SU-DHL-6 (cell line): ENCODE results near the gene ZKSCAN1.

ENCODE experiments used
- H2AFZ ChIP-seq: fragments of 200-600 bp; sonication (generic); 2 replicates; pipeline ENCODE4 v1.6.1; 2014; ENCODE audit warnings: low read depth, mild to moderate bottlenecking, moderate library complexity, mixed read lengths, antibody characterized with exemption, low read length; ENCODE audit not compliant: severe bottlenecking
- H3F3A ChIP-seq: fragments of 200-600 bp; shearing (Covaris generic); 2 replicates; pipeline ENCODE4 v1.6.0; 2016; ENCODE audit warnings: antibody characterized with exemption, mild to moderate bottlenecking; ENCODE audit not compliant: insufficient read depth
- H3K27ac ChIP-seq: fragments of 200-600 bp; sonication (generic); 2 replicates; pipeline ENCODE4 v1.5.1; 2016; ENCODE audit warnings: low read depth, mild to moderate bottlenecking, low read length, moderate library complexity, mixed read lengths
- H3K27me3 ChIP-seq: fragments of 200-600 bp; sonication (generic), shearing (Covaris generic); 2 replicates; pipeline ENCODE4 v1.6.0; 2014; ENCODE audit warnings: mild to moderate bottlenecking, low read length
- H3K36me3 ChIP-seq: fragments of 200-600 bp; sonication (generic); 2 replicates; pipeline ENCODE4 v1.6.1; 2014; ENCODE audit warnings: mild to moderate bottlenecking, low read length, mixed read lengths
- H3K4me2 ChIP-seq: fragments of 300-600, 200-600 bp; shearing (Covaris generic), sonication (generic); 2 replicates; pipeline ENCODE4 v1.6.0; 2014; ENCODE audit warnings: low read length, low read depth, mild to moderate bottlenecking; ENCODE audit not compliant: poor library complexity, severe bottlenecking
- H3K4me3 ChIP-seq: fragments of 200-600 bp; sonication (generic); 2 replicates; pipeline ENCODE4 v1.5.1; 2014; ENCODE audit warnings: antibody characterized with exemption, low read length, mild to moderate bottlenecking, mixed read lengths; ENCODE audit not compliant: insufficient read depth, poor library complexity, severe bottlenecking
- H3K79me2 ChIP-seq: fragments of 200-600 bp; sonication (generic); 2 replicates; pipeline ENCODE4 v1.6.1; 2014; ENCODE audit warnings: mild to moderate bottlenecking, low read length, moderate library complexity; ENCODE audit not compliant: insufficient read depth
- H3K9ac ChIP-seq: fragments of 200-600 bp; sonication (generic); 2 replicates; pipeline ENCODE4 v1.7.0; 2014; ENCODE audit warnings: mild to moderate bottlenecking, low read length
- H3K9me2 ChIP-seq: fragments of 200-600 bp; sonication (generic); replicated peaks from 2 replicates; pipeline ENCODE4 v1.6.1; 2014; ENCODE audit warnings: low read length; ENCODE audit not compliant: insufficient read depth
- H3K9me3 ChIP-seq: fragments of 200-600 bp; sonication (generic); 2 replicates; pipeline ENCODE4 v1.6.1; 2014; ENCODE audit warnings: low read length, mixed read lengths; ENCODE audit not compliant: insufficient read depth
- H4K20me1 ChIP-seq: fragments of 200-600 bp; sonication (generic); 2 replicates; pipeline ENCODE4 v1.6.1; 2014; ENCODE audit warnings: low read depth, mild to moderate bottlenecking, antibody characterized with exemption, low read length, moderate library complexity, mixed read lengths
- EZH2phosphoT487 ChIP-seq: fragments of 200-600 bp; sonication (generic), shearing (Covaris generic); conservative IDR thresholded peaks from 2 replicates; pipeline ENCODE4 v1.6.1; 2018; ENCODE audit warnings: mild to moderate bottlenecking, antibody characterized with exemption, low read length, moderate library complexity, mixed read lengths
- TF ChIP-seq, protein P1 (sequence below): fragments of 200-600 bp; sonication (generic); IDR thresholded peaks from one replicate; pipeline ENCODE4 v1.5.1; 2017; ENCODE audit warnings: antibody characterized with exemption, mild to moderate bottlenecking, low read length, moderate library complexity; ENCODE audit not compliant: insufficient read depth, poor library complexity, severe bottlenecking

Gene ZKSCAN1

DNA sequence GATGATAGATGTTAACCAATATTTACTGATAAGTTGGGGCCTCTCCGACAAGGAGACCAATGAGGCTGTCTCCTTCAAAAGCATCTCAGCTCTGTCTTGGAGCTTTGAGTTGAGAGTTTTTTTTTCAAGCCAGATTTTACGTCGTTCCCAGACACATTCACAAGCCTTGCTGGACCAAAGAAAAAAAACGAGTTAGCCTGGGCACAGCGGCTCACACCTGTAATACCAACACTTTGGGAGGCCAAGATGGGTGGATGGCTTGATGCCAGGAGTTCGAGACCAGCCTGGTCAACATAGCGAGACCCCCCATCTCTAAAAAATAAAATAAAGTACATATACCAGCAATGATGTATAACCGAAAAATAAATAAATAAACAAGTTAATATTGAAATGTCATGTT is 20.6 kb upstream of the ZKSCAN1 start:
- no peak overlapping the region for H3K4me3 ChIP-seq
- no peaks in the 10 kb centered on the region for H3K9me2 ChIP-seq
- no peaks in the 10 kb centered on the region for H4K20me1 ChIP-seq
- no peak overlapping the region for H3K4me2 ChIP-seq
- no peak overlapping the region for H3K9ac ChIP-seq
- TF ChIP-seq EZH2phosphoT487: no peak
- TF ChIP-seq, protein P1, sequence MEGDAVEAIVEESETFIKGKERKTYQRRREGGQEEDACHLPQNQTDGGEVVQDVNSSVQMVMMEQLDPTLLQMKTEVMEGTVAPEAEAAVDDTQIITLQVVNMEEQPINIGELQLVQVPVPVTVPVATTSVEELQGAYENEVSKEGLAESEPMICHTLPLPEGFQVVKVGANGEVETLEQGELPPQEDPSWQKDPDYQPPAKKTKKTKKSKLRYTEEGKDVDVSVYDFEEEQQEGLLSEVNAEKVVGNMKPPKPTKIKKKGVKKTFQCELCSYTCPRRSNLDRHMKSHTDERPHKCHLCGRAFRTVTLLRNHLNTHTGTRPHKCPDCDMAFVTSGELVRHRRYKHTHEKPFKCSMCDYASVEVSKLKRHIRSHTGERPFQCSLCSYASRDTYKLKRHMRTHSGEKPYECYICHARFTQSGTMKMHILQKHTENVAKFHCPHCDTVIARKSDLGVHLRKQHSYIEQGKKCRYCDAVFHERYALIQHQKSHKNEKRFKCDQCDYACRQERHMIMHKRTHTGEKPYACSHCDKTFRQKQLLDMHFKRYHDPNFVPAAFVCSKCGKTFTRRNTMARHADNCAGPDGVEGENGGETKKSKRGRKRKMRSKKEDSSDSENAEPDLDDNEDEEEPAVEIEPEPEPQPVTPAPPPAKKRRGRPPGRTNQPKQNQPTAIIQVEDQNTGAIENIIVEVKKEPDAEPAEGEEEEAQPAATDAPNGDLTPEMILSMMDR: no peak
- H3F3A ChIP-seq: no peaks in the 10 kb centered on the region
- no peaks in the 10 kb centered on the region for H3K9me3 ChIP-seq
- H3K36me3 ChIP-seq: no peaks in the 10 kb centered on the region
- no peaks in the 10 kb centered on the region for H3K79me2 ChIP-seq
- no peak overlapping the region for H2AFZ ChIP-seq
- H3K27me3 ChIP-seq: no peaks in the 10 kb centered on the region
- no peak overlapping the region for H3K27ac ChIP-seq

DNA sequence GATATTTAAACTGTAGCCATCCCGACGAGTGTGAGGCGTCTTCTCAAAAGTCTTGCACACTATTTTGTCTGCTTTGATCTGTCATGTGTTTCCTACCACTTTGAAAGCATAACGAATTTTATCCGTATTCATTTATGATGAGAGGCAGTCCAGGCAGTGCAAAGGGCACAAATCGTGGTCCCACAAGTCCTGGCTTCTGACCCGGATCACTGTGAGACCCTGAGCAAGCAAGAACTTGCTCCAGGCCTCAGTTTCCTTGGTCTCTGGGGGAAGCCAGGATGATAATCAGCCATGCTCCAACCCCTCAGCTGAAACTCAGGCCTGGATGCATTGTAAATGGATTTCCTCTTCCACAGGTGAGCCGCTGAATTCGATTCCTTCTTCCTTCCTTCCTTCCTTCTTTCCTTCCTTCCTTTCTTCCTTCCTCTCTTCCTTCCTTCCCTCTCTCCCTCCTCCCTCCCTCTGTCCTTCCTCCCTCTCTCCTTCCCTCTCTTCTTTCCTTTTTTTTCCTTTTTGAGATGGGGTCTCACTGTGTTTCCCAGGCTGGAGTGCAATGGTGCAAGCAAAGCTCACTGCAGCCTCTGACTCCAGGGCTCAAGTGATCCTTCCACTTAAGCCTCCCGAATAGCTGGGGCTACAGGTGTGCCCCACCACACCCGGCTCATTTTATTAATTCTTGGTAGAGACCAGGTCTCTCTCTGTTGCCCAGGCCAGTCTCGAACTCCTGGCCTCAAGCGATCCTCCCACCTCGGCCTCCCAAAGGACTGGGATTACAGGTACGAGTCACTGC is 18.4 kb upstream of the ZKSCAN1 start:
- no peaks in the 10 kb centered on the region for H3K27me3 ChIP-seq
- H4K20me1 ChIP-seq: no peaks in the 10 kb centered on the region
- H3F3A ChIP-seq: no peaks in the 10 kb centered on the region
- H3K9ac ChIP-seq: peak overlapping the region; percentile 49
- peak overlapping the region; percentile 54 for H3K4me2 ChIP-seq
- no peaks in the 10 kb centered on the region for H3K79me2 ChIP-seq
- peak overlapping the region; percentile 94 for H2AFZ ChIP-seq
- H3K9me3 ChIP-seq: no peaks in the 10 kb centered on the region
- TF ChIP-seq, protein P1: no peak
- TF ChIP-seq EZH2phosphoT487: no peak
- no peaks in the 10 kb centered on the region for H3K9me2 ChIP-seq
- no peaks in the 10 kb centered on the region for H3K36me3 ChIP-seq
- H3K27ac ChIP-seq: no peak overlapping the region
- peak overlapping the region; percentile 41 for H3K4me3 ChIP-seq

DNA sequence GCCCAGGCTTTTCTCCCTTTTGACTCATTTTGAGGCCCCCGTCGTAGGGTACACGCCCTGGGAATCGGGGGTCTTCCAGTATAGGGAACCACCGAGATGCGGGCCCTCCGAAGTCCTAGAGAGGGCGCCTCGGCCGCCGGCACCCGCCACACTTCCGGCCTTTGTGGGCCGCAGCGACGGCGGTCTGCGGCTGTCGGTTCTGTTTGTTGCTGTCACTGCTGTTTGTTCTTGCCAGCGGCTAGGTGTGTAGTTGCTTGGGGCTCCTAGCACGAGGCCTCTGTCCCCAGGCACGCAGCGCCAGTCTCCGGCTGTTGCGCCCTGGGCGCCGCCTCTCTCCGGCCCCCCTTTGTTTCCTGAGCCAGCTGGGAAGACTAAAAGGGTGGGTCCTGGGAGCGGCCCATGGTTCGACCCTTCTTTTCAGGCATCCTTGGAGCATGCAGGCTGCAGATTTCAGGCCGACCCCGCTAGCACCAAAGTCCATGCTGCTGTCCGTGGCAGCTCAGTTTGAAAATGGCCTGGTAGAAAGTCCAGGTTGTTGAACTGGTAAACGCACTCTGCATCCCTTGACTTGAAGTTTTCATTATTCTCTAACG is 17.8 kb upstream of the ZKSCAN1 start:
- Histone ChIP-seq H3K9ac (peak overlapping the region; percentile 49), H3K79me2 (no peaks in the 10 kb centered on the region), H3K9me3 (no peaks in the 10 kb centered on the region), H3K9me2 (no peaks in the 10 kb centered on the region), H4K20me1 (no peaks in the 10 kb centered on the region), H3K27me3 (no peaks in the 10 kb centered on the region), H3F3A (no peaks in the 10 kb centered on the region), H3K27ac (no peak overlapping the region), H3K36me3 (no peaks in the 10 kb centered on the region), H3K4me2 (peak overlapping the region; percentile 54), H2AFZ (peak overlapping the region; percentile 94), H3K4me3 (peak overlapping the region; percentile 41)
- TF ChIP-seq EZH2phosphoT487: no peak
- TF ChIP-seq, protein P1: peak; percentile 18
